HepG2 (cell line): ENCODE data around the gene UBAC2. TPM values are rescaled to one million over a fixed set of nuclear protein-coding genes. Genes with fewer than 3 reads are reported as not detected.

Experiments used
- ATAC-seq: fragments of 200-7000 bp; cut with Tn5 transposase; 3 replicates; pipeline ENCODE4 v1.9.1; 2020; ENCODE audit warnings: mild to moderate bottlenecking, moderate library complexity
- BruUV-seq: library from RNA; stranded (reverse); fragments of 400-500 nt; replicated peaks from 2 replicates; lab custom pipeline; 2021; lab: Mats Ljungman, UMichigan
- CTCF ChIA-PET: fragments of 300-600 bp; formaldehyde crosslinking; extraction: SDS; loops from one replicate; lab custom pipeline; 2021; ENCODE audit warnings: low total read pairs, inconsistent platforms, low intra/inter-chr PET ratio; lab: Yijun Ruan, JAX
- POLR2A ChIA-PET: fragments of 350-600 bp; sonication (Branson Sonifier 250); formaldehyde crosslinking; loops from one replicate; lab custom pipeline; 2020; ENCODE audit warnings: antibody characterized with exemption, inconsistent platforms; lab: Yijun Ruan, JAX
- DNase-seq: peaks from one replicate; pipeline ENCODE4 v3.0.0-alpha.2; 2015; ENCODE audit warnings: low spot score
- FAIRE-seq: peaks from 3 replicates; lab custom pipeline; 2011; peaks lifted over from hg19 to GRCh38; lab: Jason Lieb, UNC
- H2AFZ ChIP-seq: one replicate; pipeline ENCODE4 v1.6.1; 2011; ENCODE audit warnings: low read length, inconsistent platforms
- H3K27ac ChIP-seq: fragments of 300-600 bp; 3 replicates; pipeline ENCODE4 v1.8.0; 2011; ENCODE audit warnings: mixed run types, mild to moderate bottlenecking, mixed read lengths, low read length, inconsistent platforms; ENCODE audit not compliant: insufficient read depth; ENCODE audit errors: extremely low read length
- H3K27me3 ChIP-seq, 2 experiments: fragments of 200-600 bp in 1 of 2; 2 replicates in 1 of 2; 3 replicates in 1 of 2; pipeline versions ENCODE4 v1.6.0 to v1.8.0; 2011; ENCODE audit warnings: low read length in 2 of 2, mild to moderate bottlenecking in 2 of 2, moderate library complexity in 2 of 2, inconsistent platforms in 1 of 2; ENCODE audit not compliant: insufficient read depth in 2 of 2, control insufficient read depth in 1 of 2
- H3K36me3 ChIP-seq, 2 experiments: fragments of 200-600 bp in 1 of 2; replicated peaks in 1 of 2; 2 replicates in 1 of 2; 3 replicates in 1 of 2; pipeline versions ENCODE4 v1.5.1 to v1.8.0; 2011; ENCODE audit warnings: low read length in 2 of 2, inconsistent platforms in 1 of 2; ENCODE audit not compliant: insufficient read depth in 2 of 2, control insufficient read depth in 1 of 2
- H3K4me1 ChIP-seq: 2 replicates; pipeline ENCODE4 v1.5.1; 2012; ENCODE audit warnings: low read length, inconsistent platforms; ENCODE audit not compliant: insufficient read depth
- H3K4me2 ChIP-seq: 2 replicates; pipeline ENCODE4 v1.6.0; 2011; ENCODE audit warnings: low read depth, low read length, inconsistent platforms
- H3K4me3 ChIP-seq, 3 experiments: fragments of 200-600 bp in 1 of 3; sonication (generic), shearing (Covaris generic) in 1 of 3; replicated peaks in 1 of 3; 2 replicates each; pipeline ENCODE4 v1.5.1; 2011 to 2016; ENCODE audit warnings: low read length in 3 of 3, inconsistent platforms in 2 of 3, low read depth in 2 of 3, mild to moderate bottlenecking in 2 of 3, control low read depth in 1 of 3, mixed read lengths in 1 of 3; ENCODE audit not compliant: insufficient read depth in 1 of 3
- H3K79me2 ChIP-seq: one replicate; pipeline ENCODE4 v1.6.1; 2011; ENCODE audit warnings: low read length, inconsistent platforms; ENCODE audit not compliant: insufficient read depth
- H3K9ac ChIP-seq: 2 replicates; pipeline ENCODE4 v1.6.0; 2011; ENCODE audit warnings: mild to moderate bottlenecking, low read depth, low read length, inconsistent platforms; ENCODE audit not compliant: insufficient read depth
- H3K9me3 ChIP-seq: 2 replicates; pipeline ENCODE4 v1.5.1; 2012; ENCODE audit warnings: mild to moderate bottlenecking, low read length
- H4K20me1 ChIP-seq: 2 replicates; pipeline ENCODE4 v1.6.0; 2011; ENCODE audit warnings: inconsistent platforms, mild to moderate bottlenecking, low read length, moderate library complexity; ENCODE audit not compliant: insufficient read depth
- BCL3 ChIP-seq: sonication (generic); formaldehyde crosslinking; IDR thresholded peaks from 2 replicates; pipeline ENCODE4 v1.5.1; 2020; ENCODE audit warnings: mild to moderate bottlenecking, missing genetic modification reagents, moderate library complexity
- ETV6 ChIP-seq: sonication (generic); formaldehyde crosslinking; conservative IDR thresholded peaks from 2 replicates; pipeline ENCODE4 v1.4.0; 2020; ENCODE audit warnings: missing genetic modification reagents
- NBN ChIP-seq: fragments of 450-650 bp; conservative IDR thresholded peaks from 2 replicates; pipeline ENCODE4 v1.6.1; 2017
- SNAPC5 ChIP-seq: sonication (generic); formaldehyde crosslinking; IDR thresholded peaks from 2 replicates; pipeline ENCODE4 v1.8.1; 2023; ENCODE audit warnings: mild to moderate bottlenecking, missing genetic modification reagents, borderline replicate concordance
- SRY ChIP-seq: sonication (generic); formaldehyde crosslinking; IDR thresholded peaks from 2 replicates; pipeline ENCODE4 v1.8.0; 2022; ENCODE audit warnings: mild to moderate bottlenecking, missing genetic modification reagents
- ZNF33A ChIP-seq: sonication (generic); formaldehyde crosslinking; IDR thresholded peaks from 2 replicates; pipeline ENCODE4 v1.5.1; 2020; ENCODE audit warnings: missing genetic modification reagents, mild to moderate bottlenecking, moderate library complexity, borderline replicate concordance
- ZNF430 ChIP-seq: sonication (generic); formaldehyde crosslinking; IDR thresholded peaks from 2 replicates; pipeline ENCODE4 v1.9.0; 2021; ENCODE audit warnings: mild to moderate bottlenecking, missing genetic modification reagents
- ZNF766 ChIP-seq: sonication (generic); formaldehyde crosslinking; IDR thresholded peaks from 2 replicates; pipeline ENCODE4 v1.5.0; 2020; ENCODE audit warnings: missing genetic modification reagents, borderline replicate concordance
- ZSCAN20 ChIP-seq: sonication (generic); formaldehyde crosslinking; IDR thresholded peaks from 2 replicates; pipeline ENCODE4 v1.4.0; 2020; ENCODE audit warnings: missing genetic modification reagents, mild to moderate bottlenecking, borderline replicate concordance
- WGBS: methylation state at CpG from one replicate; pipeline ENCODE4 v1.1.6; 2017; ENCODE audit warnings: low lambda C conversion rate; 5-methylcytosine and 5-hydroxymethylcytosine counted together
- in situ Hi-C: cut with HindIII; loops from 2 replicates; pipeline ENCODE4 v1.10.0; 2017; ENCODE audit warnings: low pct_unique_long_range_greater_than_20kb; ENCODE audit not compliant: extremely low pct_ligation_motif_present
- intact Hi-C: fragments of 100-400 bp; cut with micrococcal nuclease; formaldehyde crosslinking; loops from one replicate; pipeline ENCODE4 v1.10.0; 2022; ENCODE audit not compliant: unreplicated experiment
- polyA plus RNA-seq, 8 experiments: library from polyadenylated mRNA; depleted of rRNA in 3 of 8; stranded (reverse) in 7 of 8; unstranded in 1 of 8; fragments of >200 nt; fragmentation: Illumina TruSeq in 4 of 8; extraction: Trizol in 4 of 8; gene quantifications; 2 replicates each; pipeline versions ENCODE4 v1.2.1 to v1.2.3, GENCODE V29; 2011 to 2016; ENCODE audit warnings: low read depth in 4 of 8, missing spikeins in 1 of 8, mixed read lengths in 1 of 8; ENCODE audit not compliant: insufficient read depth in 1 of 8
- total RNA-seq, 5 experiments: library from RNA; depleted of rRNA; stranded (reverse); fragments of >200 nt; fragmentation: Illumina TruSeq; extraction: Trizol; gene quantifications; 2 replicates each; pipeline ENCODE4 v1.2.3, GENCODE V29; 2016; ENCODE audit warnings: low read depth in 1 of 5

Gene UBAC2
- total and polyA plus RNA-seq, 2 of the 13 experiments (the other 11 are each of a cell fraction or from before 2014, with no cell fraction given) = 61.3 to 80.8 TPM

GRCh38 chr13:99374169-99374991 is 173.7 kb downstream of the UBAC2 start (continued):
- TF ChIP-seq BCL3 (CRISPR knock-in tag) (no peak), ZNF430 (CRISPR knock-in tag) (no peak), ZNF766 (CRISPR knock-in tag) (no peak), SNAPC5 (CRISPR knock-in tag) (no peak), ZSCAN20 (CRISPR knock-in tag) (no peak)

- no peaks in the 10 kb centered on the region for H3K27me3 ChIP-seq
- H3K36me3 ChIP-seq = peaks cover 0 to 15% of the 10 kb centered on the region in 2 experiments; a peak in 3 of 5 replicates
- no peak overlapping the region for H3K4me3 ChIP-seq
- no peak overlapping the region for H2AFZ ChIP-seq
- intact Hi-C loops = no loop called here
- ATAC-seq = no peak
- no peak overlapping the region for H3K9ac ChIP-seq
- 97% methylated on average over 10 of the region's 12 CpGs for WGBS
- H4K20me1 ChIP-seq = no peaks in the 10 kb centered on the region
- CTCF ChIA-PET = no interaction called here
- H3K4me1 ChIP-seq = no peaks in the 10 kb centered on the region
- POLR2A ChIA-PET = no interaction called here
- no peaks in the 10 kb centered on the region for H3K79me2 ChIP-seq
- no peak for DNase-seq
- H3K9me3 ChIP-seq = no peaks in the 10 kb centered on the region
- no peak overlapping the region for H3K4me2 ChIP-seq
- H3K27ac ChIP-seq = no peak overlapping the region
- TF ChIP-seq ETV6 (CRISPR knock-in tag) = no peak
- TF ChIP-seq ZNF33A (CRISPR knock-in tag) = no peak
- TF ChIP-seq SRY (CRISPR knock-in tag) = no peak
- TF ChIP-seq NBN = no peak
- TF ChIP-seq, all 625 proteins: peak for 0
- no peak for FAIRE-seq
- in situ Hi-C loops = no loop called here
- no TSS peak for BruUV-seq
These were observed 174.5 kb downstream of the UBAC2 start for GRCh38 chr13:99374994-99375737.
